Fibroblast of skin of left quadriceps (primary cell): ENCODE results near the gene ICAM2.

Source experiments
- DNase-seq, 2 experiments: peaks; one replicate each; pipeline ENCODE4 v3.0.0-alpha.2; 2013; ENCODE audit warnings: low read depth in 2 of 2

The ICAM2 gene

GRCh38 chr17:63975541-63976092 lies 44.8 kb downstream of the ICAM2 start:
- no peak for DNase-seq

- DNase-seq = no peak
Observed at GRCh38 chr17:63974594-63975192, 45.7 kb downstream of the ICAM2 start.

- no peak for DNase-seq
Observed at GRCh38 chr17:63973930-63974593, 46.4 kb downstream of the ICAM2 start.

GRCh38 chr17:63973247-63973646 lies 47.2 kb downstream of the ICAM2 start:
- DNase-seq = no peak

GRCh38 chr17:63972796-63973195 lies 47.6 kb downstream of the ICAM2 start, which contains the start of gene SCN4A:
TSS of gene SCN4A (minus strand) at chr17:63972918. CDS start at chr17:63972841, 77 bp downstream.
- no peak for DNase-seq

- DNase-seq = no peak
Observed at GRCh38 chr17:63969278-63969677, 51.2 kb downstream of the ICAM2 start.

GRCh38 chr17:63967953-63968352 lies 52.5 kb downstream of the ICAM2 start:
- DNase-seq = no peak

GRCh38 chr17:63966646-63967264 lies 53.7 kb downstream of the ICAM2 start:
- DNase-seq = no peak

GRCh38 chr17:63963123-63963522 lies 57.3 kb downstream of the ICAM2 start:
- no peak for DNase-seq

- DNase-seq = no peak
Observed at GRCh38 chr17:63962298-63962744, 58.1 kb downstream of the ICAM2 start.

- DNase-seq = peak; percentile 23
Observed at GRCh38 chr17:63961355-63962212, 58.8 kb downstream of the ICAM2 start.

GRCh38 chr17:63960430-63960829 lies 60.0 kb downstream of the ICAM2 start:
- no peak for DNase-seq

GRCh38 chr17:63960006-63960405 lies 60.4 kb downstream of the ICAM2 start:
- no peak for DNase-seq

GRCh38 chr17:63956296-63956920 lies 64.0 kb downstream of the ICAM2 start:
- DNase-seq = no peak

- DNase-seq = no peak
Observed at GRCh38 chr17:63955791-63956190, 64.6 kb downstream of the ICAM2 start.

- DNase-seq = no peak
Observed at GRCh38 chr17:63955232-63955631, 65.2 kb downstream of the ICAM2 start.

GRCh38 chr17:63954402-63955063 lies 65.9 kb downstream of the ICAM2 start:
- no peak for DNase-seq
